IMR-90 (cell line): ENCODE measurements around the gene GALM. TPM values are rescaled to one million over a fixed set of nuclear protein-coding genes. Genes with fewer than 3 reads are reported as not detected.

ENCODE experiments used
- ATAC-seq: fragments of 200-7000 bp; cut with Tn5 transposase; 2 replicates; pipeline ENCODE4 v1.9.1; 2020; ENCODE audit warnings: low read depth, mild to moderate bottlenecking, moderate library complexity
- BruUV-seq: library from RNA; stranded (reverse); fragments of 400-500 nt; replicated peaks from 2 replicates; lab custom pipeline; 2021; lab: Mats Ljungman, UMichigan
- CTCF ChIA-PET: fragments of 300-600 bp; formaldehyde crosslinking; extraction: SDS; loops from one replicate; lab custom pipeline; 2021; ENCODE audit warnings: antibody characterized with exemption; lab: Yijun Ruan, JAX
- POLR2A ChIA-PET: fragments of 300-600 bp; sonication (Branson Sonifier 250); formaldehyde crosslinking; loops from one replicate; lab custom pipeline; 2022; ENCODE audit warnings: antibody characterized with exemption; ENCODE audit not compliant: unreplicated experiment; lab: Charles Lee
- DNase-seq: peaks from one replicate; pipeline ENCODE4 v3.0.0; 2013
- H2AFZ ChIP-seq: replicated peaks from 2 replicates; pipeline ENCODE3; 2013; ENCODE audit warnings: low read length, mild to moderate bottlenecking; ENCODE audit not compliant: poor library complexity
- H2AK5ac ChIP-seq: 2 replicates; pipeline ENCODE4 v1.6.1; 2013; ENCODE audit warnings: low read depth, low read length, inconsistent platforms
- H2AK9ac ChIP-seq: replicated peaks from 2 replicates; pipeline ENCODE3; 2013; ENCODE audit warnings: mild to moderate bottlenecking, low read depth, low read length, moderate library complexity; ENCODE audit not compliant: poor library complexity
- H2BK120ac ChIP-seq: 2 replicates; pipeline ENCODE4 v1.6.1; 2013; ENCODE audit warnings: low read depth, low read length, inconsistent platforms
- H2BK15ac ChIP-seq: 3 replicates; pipeline ENCODE4 v1.6.1; 2013; ENCODE audit warnings: low read depth, low read length, inconsistent platforms
- H2BK20ac ChIP-seq: 2 replicates; pipeline ENCODE4 v1.6.1; 2013; ENCODE audit warnings: low read depth, mild to moderate bottlenecking, inconsistent platforms, low read length, moderate library complexity
- H2BK5ac ChIP-seq: 2 replicates; pipeline ENCODE4 v1.6.1; 2013; ENCODE audit warnings: mild to moderate bottlenecking, low read depth, low read length, inconsistent platforms; ENCODE audit not compliant: poor library complexity, severe bottlenecking
- H3K14ac ChIP-seq: replicated peaks from 2 replicates; pipeline ENCODE4 v1.6.1; 2013; ENCODE audit warnings: low read depth, low read length, inconsistent platforms
- H3K18ac ChIP-seq: 2 replicates; pipeline ENCODE4 v1.6.1; 2013; ENCODE audit warnings: low read depth, low read length, control low read depth
- H3K23ac ChIP-seq: 2 replicates; pipeline ENCODE4 v1.6.1; 2013; ENCODE audit warnings: low read depth, low read length, inconsistent platforms
- H3K27ac ChIP-seq: 2 replicates; pipeline ENCODE4 v1.5.1; 2013; ENCODE audit warnings: mild to moderate bottlenecking, control low read depth, low read length; ENCODE audit not compliant: insufficient read depth
- H3K27me3 ChIP-seq: 2 replicates; pipeline ENCODE4 v1.6.1; 2013; ENCODE audit warnings: low read length; ENCODE audit not compliant: control insufficient read depth, insufficient read depth
- H3K36me3 ChIP-seq: 2 replicates; pipeline ENCODE4 v1.6.1; 2013; ENCODE audit warnings: low read length, mixed read lengths; ENCODE audit not compliant: control insufficient read depth, insufficient read depth
- H3K4ac ChIP-seq: 2 replicates; pipeline ENCODE4 v1.6.1; 2013; ENCODE audit warnings: low read depth, low read length, inconsistent platforms
- H3K4me1 ChIP-seq: 2 replicates; pipeline ENCODE4 v1.6.1; 2013; ENCODE audit warnings: low read length, mixed read lengths; ENCODE audit not compliant: control insufficient read depth, insufficient read depth
- H3K4me2 ChIP-seq: 2 replicates; pipeline ENCODE4 v1.6.1; 2013; ENCODE audit warnings: low read depth, mild to moderate bottlenecking, control low read depth, low read length, moderate library complexity
- H3K4me3 ChIP-seq: 2 replicates; pipeline ENCODE4 v1.5.1; 2013; ENCODE audit warnings: low read depth, mild to moderate bottlenecking, control low read depth, low read length, moderate library complexity; ENCODE audit not compliant: insufficient read depth
- H3K56ac ChIP-seq: 2 replicates; pipeline ENCODE4 v1.6.1; 2013; ENCODE audit warnings: low read length, inconsistent platforms; ENCODE audit not compliant: insufficient read depth; ENCODE audit errors: extremely low read depth
- H3K79me1 ChIP-seq, 2 experiments: 2 replicates each; pipeline ENCODE4 v1.6.1; 2013; ENCODE audit warnings: low read length in 2 of 2, inconsistent platforms in 1 of 2, low read depth in 1 of 2
- H3K9ac ChIP-seq: 2 replicates; pipeline ENCODE4 v1.6.1; 2013; ENCODE audit warnings: low read depth, low read length, control low read depth
- H3K9me1 ChIP-seq: 2 replicates; pipeline ENCODE4 v1.6.1; 2013; ENCODE audit warnings: low read length, inconsistent platforms; ENCODE audit not compliant: insufficient read depth
- H3K9me3 ChIP-seq: 2 replicates; pipeline ENCODE4 v1.6.1; 2013; ENCODE audit warnings: low read length; ENCODE audit not compliant: control insufficient read depth, insufficient read depth
- H4K20me1 ChIP-seq: 2 replicates; pipeline ENCODE4 v1.6.1; 2013; ENCODE audit warnings: low read length, inconsistent platforms; ENCODE audit not compliant: insufficient read depth
- H4K5ac ChIP-seq: 2 replicates; pipeline ENCODE4 v1.6.1; 2013; ENCODE audit warnings: mild to moderate bottlenecking, low read depth, low read length, control low read depth
- H4K8ac ChIP-seq, 2 experiments: 2 replicates each; pipeline ENCODE4 v1.6.1; 2013; ENCODE audit warnings: low read depth in 2 of 2, low read length in 2 of 2, control low read depth in 1 of 2, inconsistent platforms in 1 of 2
- H4K91ac ChIP-seq: 2 replicates; pipeline ENCODE4 v1.6.1; 2013; ENCODE audit warnings: low read depth, low read length, inconsistent platforms; ENCODE audit not compliant: insufficient read depth
- BHLHE40 ChIP-seq: fragments of 150-350 bp; IDR thresholded peaks from 2 replicates; pipeline ENCODE4 v1.6.1; 2016; ENCODE audit warnings: mild to moderate bottlenecking, low read depth, low read length
- CEBPB ChIP-seq: IDR thresholded peaks from 2 replicates; pipeline ENCODE4 v1.6.1; 2012; ENCODE audit warnings: low read depth, low read length, improper control_type of control experiment
- CHD1 ChIP-seq: IDR thresholded peaks from 2 replicates; pipeline ENCODE4 v1.6.1; 2012; ENCODE audit warnings: low read depth, low read length, improper control_type of control experiment
- FOS ChIP-seq: fragments of 150-350 bp; IDR thresholded peaks from 2 replicates; pipeline ENCODE4 v1.6.1; 2016; ENCODE audit warnings: low read depth, low read length
- MAZ ChIP-seq: IDR thresholded peaks from 2 replicates; pipeline ENCODE4 v1.6.1; 2012; ENCODE audit warnings: low read depth, mild to moderate bottlenecking, low read length, improper control_type of control experiment, moderate library complexity, borderline replicate concordance
- MXI1 ChIP-seq: IDR thresholded peaks from 2 replicates; pipeline ENCODE4 v1.6.1; 2012; ENCODE audit warnings: low read depth, mild to moderate bottlenecking, low read length, moderate library complexity, borderline replicate concordance
- NFE2L2 ChIP-seq: fragments of 150-350 bp; IDR thresholded peaks from 2 replicates; pipeline ENCODE4 v1.6.1; 2016; ENCODE audit warnings: low read depth, mild to moderate bottlenecking, low read length
- POLR2A ChIP-seq: IDR thresholded peaks from 2 replicates; pipeline ENCODE4 v1.6.1; 2012; ENCODE audit warnings: mild to moderate bottlenecking, low read depth, low read length
- RAD21 ChIP-seq: IDR thresholded peaks from 2 replicates; pipeline ENCODE4 v1.6.1; 2012; ENCODE audit warnings: low read length, improper control_type of control experiment
- RFX5 ChIP-seq: IDR thresholded peaks from 2 replicates; pipeline ENCODE4 v1.8.0; 2012; ENCODE audit warnings: low read depth, mild to moderate bottlenecking, low read length, moderate library complexity
- SMC3 ChIP-seq: fragments of 150-350 bp; IDR thresholded peaks from 2 replicates; pipeline ENCODE4 v1.6.1; 2016; ENCODE audit warnings: low read depth, mild to moderate bottlenecking, antibody characterized with exemption, low read length, moderate library complexity
- WGBS, 2 experiments: methylation state at CpG; one replicate each; pipeline versions ENCODE4 v1.1.5 to v1.1.7; 2013; ENCODE audit warnings: missing lambda C conversion rate in 2 of 2; ENCODE audit not compliant: insufficient read length in 1 of 2; ENCODE audit errors: extremely low coverage in 2 of 2; 5-methylcytosine and 5-hydroxymethylcytosine counted together
- dilution Hi-C: fragments of 300-500 bp; cut with HindIII; formaldehyde crosslinking; loops from one replicate; pipeline ENCODE4 v1.14.3; 2018; ENCODE audit warnings: low sequenced_read_pairs; ENCODE audit not compliant: unreplicated experiment
- in situ Hi-C: fragments of 300-500 bp; cut with MboI; formaldehyde crosslinking; loops from 3 replicates; pipeline ENCODE4 v1.14.3; 2019; ENCODE audit warnings: low sequenced_read_pairs, inconsistent platforms, mixed read lengths
- intact Hi-C: fragments of 100-400 bp; cut with micrococcal nuclease; formaldehyde crosslinking; loops from 2 replicates; pipeline ENCODE4 v1.10.0; 2022
- polyA plus RNA-seq, 3 experiments: library from polyadenylated mRNA; depleted of rRNA; stranded (reverse); fragments of >200 nt; gene quantifications; 2 replicates each; pipeline ENCODE4 v1.2.3, GENCODE V29; 2012; ENCODE audit warnings: low replicate concordance in 1 of 3
- total RNA-seq: library from RNA; depleted of rRNA; stranded (reverse); fragments of >200 nt; gene quantifications from 2 replicates; pipeline ENCODE4 v1.2.3, GENCODE V29; 2012
- TF ChIP-seq, protein P1 (sequence below): conservative IDR thresholded peaks from 2 replicates; pipeline ENCODE4 v1.5.1; 2012; ENCODE audit warnings: mild to moderate bottlenecking, low read depth, low read length, improper control_type of control experiment
- TF ChIP-seq, protein P2 (sequence below): fragments of 150-350 bp; IDR thresholded peaks from 2 replicates; pipeline ENCODE4 v1.6.1; 2017; ENCODE audit warnings: mild to moderate bottlenecking, antibody characterized with exemption, low read length, low read depth

The GALM gene
- total and polyA plus RNA-seq, 2 of the 4 experiments (the other 2 are of a cell fraction), result 12.1 to 24.2 TPM

DNA sequence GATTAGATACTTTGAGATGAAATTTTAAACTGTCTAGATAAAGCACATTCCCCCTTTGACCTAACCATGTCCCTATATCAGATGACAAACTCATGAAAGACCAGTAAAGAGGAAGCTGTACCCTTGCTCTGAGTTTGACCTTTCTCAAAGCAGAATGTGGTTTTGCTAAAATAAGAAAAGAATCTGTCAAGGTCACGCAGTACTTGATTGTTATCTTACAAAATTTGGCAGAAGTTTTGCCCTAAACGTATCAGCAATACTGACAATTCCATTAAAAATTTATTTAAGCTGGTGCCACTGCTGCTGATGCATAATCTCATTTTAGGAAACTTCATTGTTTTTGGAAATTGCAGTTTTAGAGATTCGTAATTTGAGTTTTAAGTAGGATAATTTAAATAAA is 31.2 kb upstream of the GALM start:
- POLR2A ChIA-PET, result no interaction called here

More for the DNA sequence above, 31.2 kb upstream of the GALM start:
- TF ChIP-seq MXI1 (no peak), MAZ (no peak), CHD1 (no peak), POLR2A (no peak), NFE2L2 (no peak), FOS (no peak), RFX5 (no peak), RAD21 (no peak), SMC3 (no peak), CEBPB (no peak), BHLHE40 (no peak)
- TF ChIP-seq, protein P1, sequence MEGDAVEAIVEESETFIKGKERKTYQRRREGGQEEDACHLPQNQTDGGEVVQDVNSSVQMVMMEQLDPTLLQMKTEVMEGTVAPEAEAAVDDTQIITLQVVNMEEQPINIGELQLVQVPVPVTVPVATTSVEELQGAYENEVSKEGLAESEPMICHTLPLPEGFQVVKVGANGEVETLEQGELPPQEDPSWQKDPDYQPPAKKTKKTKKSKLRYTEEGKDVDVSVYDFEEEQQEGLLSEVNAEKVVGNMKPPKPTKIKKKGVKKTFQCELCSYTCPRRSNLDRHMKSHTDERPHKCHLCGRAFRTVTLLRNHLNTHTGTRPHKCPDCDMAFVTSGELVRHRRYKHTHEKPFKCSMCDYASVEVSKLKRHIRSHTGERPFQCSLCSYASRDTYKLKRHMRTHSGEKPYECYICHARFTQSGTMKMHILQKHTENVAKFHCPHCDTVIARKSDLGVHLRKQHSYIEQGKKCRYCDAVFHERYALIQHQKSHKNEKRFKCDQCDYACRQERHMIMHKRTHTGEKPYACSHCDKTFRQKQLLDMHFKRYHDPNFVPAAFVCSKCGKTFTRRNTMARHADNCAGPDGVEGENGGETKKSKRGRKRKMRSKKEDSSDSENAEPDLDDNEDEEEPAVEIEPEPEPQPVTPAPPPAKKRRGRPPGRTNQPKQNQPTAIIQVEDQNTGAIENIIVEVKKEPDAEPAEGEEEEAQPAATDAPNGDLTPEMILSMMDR, result no peak
- TF ChIP-seq, protein P2, sequence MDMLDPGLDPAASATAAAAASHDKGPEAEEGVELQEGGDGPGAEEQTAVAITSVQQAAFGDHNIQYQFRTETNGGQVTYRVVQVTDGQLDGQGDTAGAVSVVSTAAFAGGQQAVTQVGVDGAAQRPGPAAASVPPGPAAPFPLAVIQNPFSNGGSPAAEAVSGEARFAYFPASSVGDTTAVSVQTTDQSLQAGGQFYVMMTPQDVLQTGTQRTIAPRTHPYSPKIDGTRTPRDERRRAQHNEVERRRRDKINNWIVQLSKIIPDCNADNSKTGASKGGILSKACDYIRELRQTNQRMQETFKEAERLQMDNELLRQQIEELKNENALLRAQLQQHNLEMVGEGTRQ, result no peak
- H2AK9ac ChIP-seq, result no peak overlapping the region
- no peak overlapping the region for H3K4ac ChIP-seq
- H3K79me1 ChIP-seq, result no peaks in the 10 kb centered on the region
- H3K9me1 ChIP-seq, result no peaks in the 10 kb centered on the region
- no peak for ATAC-seq
- dilution Hi-C loops (no loop called here), intact Hi-C loops (no loop called here), in situ Hi-C loops (no loop called here)
- no peak for DNase-seq
- peaks cover 4% of the 10 kb centered on the region; the same call in 1 of the 2 replicates for H3K9me3 ChIP-seq
- H2BK20ac ChIP-seq, result no peak overlapping the region
- H3K36me3 ChIP-seq, result no peaks in the 10 kb centered on the region
- H3K56ac ChIP-seq, result no peak overlapping the region
- H3K18ac ChIP-seq, result no peak overlapping the region
- H3K4me1 ChIP-seq, result no peaks in the 10 kb centered on the region
- H3K27me3 ChIP-seq, result no peaks in the 10 kb centered on the region
- no peak overlapping the region for H2BK15ac ChIP-seq
- H3K9ac ChIP-seq, result no peak overlapping the region
- no peak overlapping the region for H2BK5ac ChIP-seq
- H4K91ac ChIP-seq, result no peak overlapping the region
- no peak overlapping the region for H3K4me2 ChIP-seq
- H3K14ac ChIP-seq, result no peak overlapping the region
- no peak overlapping the region for H3K27ac ChIP-seq
- CTCF ChIA-PET, result interaction anchor here (0.6 kb wide), 1 partner anchor 405 kb away, joined by 3 read pairs; no protein-coding TSS in a partner anchor
- H2BK120ac ChIP-seq, result no peak overlapping the region
- H4K5ac ChIP-seq, result no peak overlapping the region
- H2AK5ac ChIP-seq, result no peak overlapping the region
- H3K23ac ChIP-seq, result no peak overlapping the region
- H3K4me3 ChIP-seq, result no peak overlapping the region
- no peak overlapping the region for H2AFZ ChIP-seq
- BruUV-seq, result no TSS peak
- H4K20me1 ChIP-seq, result no peaks in the 10 kb centered on the region
- no peak overlapping the region for H4K8ac ChIP-seq
- 100% methylated on average over 1 of the region's 3 CpGs; no CpG with 5 or more reads in 1 of the 2 experiments for WGBS, 2 experiments
